AG09319 (cell line): Measurements from ENCODE around the gene SLC22A31.

Experiments used
- DNase-seq: peaks from one replicate; pipeline ENCODE4 v3.0.0-alpha.2; 2010; ENCODE audit warnings: low read depth; ENCODE audit errors: extremely low read depth
- TF ChIP-seq, protein P1 (sequence below): IDR thresholded peaks from 2 replicates; pipeline ENCODE4 v1.5.1; 2011; ENCODE audit warnings: low read depth, mild to moderate bottlenecking, inconsistent platforms, low read length, moderate library complexity

SLC22A31 gene

DNA sequence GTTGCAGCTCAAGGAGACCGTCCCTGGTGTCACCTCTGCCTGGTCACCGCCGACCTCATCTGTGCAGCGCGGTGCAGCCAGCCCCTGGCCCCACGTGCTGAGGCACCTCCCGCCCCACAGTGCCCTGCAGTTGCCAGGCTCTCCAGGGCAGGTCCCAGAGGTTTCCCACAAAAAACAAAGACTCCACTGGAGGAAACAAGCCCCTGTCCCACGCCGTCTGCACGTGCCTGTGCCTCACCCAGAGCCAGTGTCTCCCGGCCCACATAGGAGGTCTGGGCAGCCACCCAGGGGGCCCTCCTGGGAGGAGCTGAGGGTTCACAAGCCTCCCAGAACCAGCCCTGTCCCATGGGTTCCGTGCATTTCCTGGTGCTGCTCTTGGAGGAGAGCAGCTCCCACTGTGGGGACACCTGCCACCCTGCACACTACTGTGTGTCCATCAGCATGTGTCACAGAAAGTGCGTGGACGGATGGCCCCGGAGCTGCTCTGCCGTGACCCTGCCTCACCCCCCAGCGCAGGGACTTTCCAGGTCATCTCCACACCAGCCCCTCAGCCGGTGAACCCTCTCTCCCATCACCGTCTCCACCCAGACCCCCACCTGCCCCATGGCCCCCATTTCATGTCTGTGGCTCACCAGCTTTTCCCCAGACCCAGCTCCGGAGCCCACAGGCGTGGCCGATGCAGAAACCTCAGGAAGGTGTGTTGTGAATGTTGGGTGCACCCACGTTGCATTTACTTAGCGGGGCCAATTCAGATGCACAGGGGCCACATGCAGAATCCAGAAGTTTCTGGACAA, 45.8 kb downstream of the SLC22A31 start:
- TF ChIP-seq, protein P1, sequence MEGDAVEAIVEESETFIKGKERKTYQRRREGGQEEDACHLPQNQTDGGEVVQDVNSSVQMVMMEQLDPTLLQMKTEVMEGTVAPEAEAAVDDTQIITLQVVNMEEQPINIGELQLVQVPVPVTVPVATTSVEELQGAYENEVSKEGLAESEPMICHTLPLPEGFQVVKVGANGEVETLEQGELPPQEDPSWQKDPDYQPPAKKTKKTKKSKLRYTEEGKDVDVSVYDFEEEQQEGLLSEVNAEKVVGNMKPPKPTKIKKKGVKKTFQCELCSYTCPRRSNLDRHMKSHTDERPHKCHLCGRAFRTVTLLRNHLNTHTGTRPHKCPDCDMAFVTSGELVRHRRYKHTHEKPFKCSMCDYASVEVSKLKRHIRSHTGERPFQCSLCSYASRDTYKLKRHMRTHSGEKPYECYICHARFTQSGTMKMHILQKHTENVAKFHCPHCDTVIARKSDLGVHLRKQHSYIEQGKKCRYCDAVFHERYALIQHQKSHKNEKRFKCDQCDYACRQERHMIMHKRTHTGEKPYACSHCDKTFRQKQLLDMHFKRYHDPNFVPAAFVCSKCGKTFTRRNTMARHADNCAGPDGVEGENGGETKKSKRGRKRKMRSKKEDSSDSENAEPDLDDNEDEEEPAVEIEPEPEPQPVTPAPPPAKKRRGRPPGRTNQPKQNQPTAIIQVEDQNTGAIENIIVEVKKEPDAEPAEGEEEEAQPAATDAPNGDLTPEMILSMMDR, result no peak
- no peak for DNase-seq

DNA sequence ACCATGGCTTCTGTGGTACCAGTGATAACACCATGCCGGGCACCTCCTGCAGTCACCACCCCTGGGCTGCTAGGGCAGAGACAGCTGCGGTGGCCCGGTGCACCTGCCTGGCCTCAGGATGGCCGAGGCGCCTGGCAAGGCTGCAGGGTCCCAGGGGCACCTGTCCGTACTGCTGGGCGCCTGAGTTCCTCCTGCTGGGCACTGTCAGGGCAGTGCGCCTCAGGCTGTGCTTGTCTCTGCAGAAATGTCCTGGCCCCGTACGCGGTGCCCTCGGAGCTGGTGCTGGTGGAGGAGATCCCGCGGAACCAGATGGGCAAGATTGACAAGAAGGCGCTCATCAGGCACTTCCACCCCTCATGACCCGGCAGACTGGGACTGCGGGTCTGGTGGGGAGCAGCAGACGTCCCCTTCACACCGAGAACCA, 46.5 kb downstream of the SLC22A31 start:
- TF ChIP-seq, protein P1, result no peak
- no peak for DNase-seq

DNA sequence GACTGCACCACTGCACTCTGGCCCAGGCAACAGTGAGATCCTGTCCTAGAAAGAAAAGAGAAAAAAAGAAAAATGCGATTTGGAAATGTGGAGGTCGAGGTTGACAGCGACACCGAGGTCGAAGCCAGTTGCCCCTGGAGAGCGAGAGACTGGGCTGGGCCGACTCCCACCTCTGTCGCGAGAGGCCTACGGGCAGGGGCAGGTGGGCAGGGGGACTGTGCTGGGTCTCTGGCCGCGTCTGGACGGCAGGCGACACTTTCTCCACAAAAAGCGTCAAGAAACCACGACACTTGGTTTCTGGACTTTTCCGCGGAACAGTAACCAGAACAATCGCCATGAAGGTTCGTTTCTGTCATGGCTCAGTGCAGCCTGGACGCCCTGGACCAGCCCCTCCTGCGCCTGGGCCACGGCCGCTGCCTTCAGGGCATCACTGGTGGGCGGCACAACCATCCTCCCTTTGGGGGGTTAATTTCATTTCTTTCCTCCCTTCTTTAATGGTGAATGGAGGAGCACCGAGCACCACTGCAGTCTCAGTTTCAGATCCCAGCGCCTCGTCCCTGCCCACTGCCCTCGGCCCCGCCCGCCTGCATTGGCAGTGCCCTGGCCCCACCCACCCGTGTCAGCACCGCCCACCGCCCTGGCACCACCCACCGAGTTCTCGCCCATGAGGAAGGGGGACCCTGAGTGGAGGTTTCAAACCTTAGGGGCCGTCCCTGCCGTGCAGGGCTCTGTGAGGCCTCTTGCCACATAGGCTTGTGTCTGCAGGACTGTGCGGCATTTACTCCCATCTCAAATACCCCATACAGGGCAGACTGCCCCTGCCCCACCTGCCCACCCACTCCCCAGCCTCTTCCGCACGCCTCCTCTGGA, 47.3 kb downstream of the SLC22A31 start:
- no peak for DNase-seq
- TF ChIP-seq, protein P1, result no peak

DNA sequence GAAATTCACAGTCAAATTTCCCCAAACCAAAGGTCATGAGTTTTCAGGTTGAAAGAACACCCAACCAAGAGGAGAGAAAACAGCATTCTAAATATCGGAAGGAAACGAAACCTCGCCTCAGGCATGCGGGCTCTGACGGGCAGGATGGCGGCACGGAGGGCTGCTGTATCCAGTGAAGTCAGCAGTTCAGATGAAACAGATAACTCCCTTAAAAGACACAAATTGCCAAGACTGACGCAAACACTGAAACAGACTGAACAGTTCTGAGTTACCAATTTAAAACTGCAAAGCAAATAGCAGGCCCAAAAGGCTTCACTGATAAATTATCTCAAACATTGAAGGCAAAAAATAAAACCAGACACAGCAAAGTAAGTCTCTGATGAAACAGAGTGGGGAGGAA, 49.4 kb downstream of the SLC22A31 start:
- TF ChIP-seq, protein P1, result no peak
- no peak for DNase-seq

DNA sequence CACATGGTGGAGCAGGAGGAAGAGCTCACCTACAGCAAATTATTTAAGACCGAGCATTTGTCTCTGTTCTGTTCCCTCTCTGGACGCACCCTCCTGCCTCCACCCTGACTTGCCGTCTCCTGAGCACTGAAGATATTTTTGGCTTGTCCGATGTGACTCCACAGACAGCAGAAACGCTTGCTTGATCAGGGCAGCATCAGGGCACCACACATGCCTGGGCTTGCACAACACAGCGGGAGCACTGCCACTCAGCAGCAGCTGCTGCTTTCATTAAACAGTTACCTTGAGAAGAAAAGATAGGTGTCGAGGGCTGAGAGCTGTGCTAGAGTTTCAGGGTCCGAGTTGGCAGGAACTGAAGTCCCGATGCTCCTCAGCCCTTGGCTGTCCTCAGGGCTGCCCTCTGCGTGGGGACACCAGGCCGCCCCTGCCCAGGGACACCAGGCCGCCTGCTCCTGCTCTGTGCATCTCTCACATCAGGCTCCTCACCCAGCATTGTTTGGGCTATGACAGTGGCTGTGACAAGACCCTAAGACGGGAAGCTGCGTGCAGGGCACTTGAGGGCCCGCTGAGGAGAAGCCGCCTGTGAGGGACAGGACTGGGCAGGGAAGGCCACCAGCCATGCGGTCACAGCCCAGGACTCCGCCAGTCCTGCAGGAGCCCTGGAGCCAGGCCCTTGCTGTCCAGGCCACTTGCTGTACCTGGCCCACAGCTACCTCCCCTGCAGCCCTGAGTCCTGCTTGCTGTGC, 50.1 kb downstream of the SLC22A31 start:
- no peak for DNase-seq
- TF ChIP-seq, protein P1, result no peak

DNA sequence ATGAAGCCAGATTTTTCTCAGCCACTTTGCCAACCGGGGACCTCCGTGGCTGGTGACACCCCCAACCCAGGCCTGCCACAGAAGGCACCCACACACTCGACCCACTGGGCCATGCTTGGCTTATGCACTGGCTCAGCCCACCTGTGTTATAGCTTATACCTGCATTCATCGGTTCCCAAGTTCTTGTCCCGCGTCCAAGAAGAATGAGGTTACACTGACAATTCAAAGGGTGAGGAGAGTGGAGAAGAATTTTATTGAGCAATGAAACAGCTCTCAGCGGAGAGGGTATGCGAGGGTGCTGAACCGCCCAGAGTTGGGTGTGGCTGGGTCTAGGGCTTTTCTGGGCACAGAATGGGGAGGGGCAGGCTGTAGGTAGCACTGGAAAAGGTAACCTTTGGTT, 51.0 kb downstream of the SLC22A31 start:
- TF ChIP-seq, protein P1, result no peak
- DNase-seq, result no peak
